HG03575 (cell line): Measurements from ENCODE around the gene PLD5.

ENCODE experiments used
- ATAC-seq: cut with Tn5 transposase; IDR thresholded peaks from one replicate; pipeline ENCODE4 v1.9.1; 2021; ENCODE audit not compliant: unreplicated experiment, insufficient number of reproducible peaks, low FRiP score; ENCODE audit errors: extremely low read depth

The PLD5 gene

DNA sequence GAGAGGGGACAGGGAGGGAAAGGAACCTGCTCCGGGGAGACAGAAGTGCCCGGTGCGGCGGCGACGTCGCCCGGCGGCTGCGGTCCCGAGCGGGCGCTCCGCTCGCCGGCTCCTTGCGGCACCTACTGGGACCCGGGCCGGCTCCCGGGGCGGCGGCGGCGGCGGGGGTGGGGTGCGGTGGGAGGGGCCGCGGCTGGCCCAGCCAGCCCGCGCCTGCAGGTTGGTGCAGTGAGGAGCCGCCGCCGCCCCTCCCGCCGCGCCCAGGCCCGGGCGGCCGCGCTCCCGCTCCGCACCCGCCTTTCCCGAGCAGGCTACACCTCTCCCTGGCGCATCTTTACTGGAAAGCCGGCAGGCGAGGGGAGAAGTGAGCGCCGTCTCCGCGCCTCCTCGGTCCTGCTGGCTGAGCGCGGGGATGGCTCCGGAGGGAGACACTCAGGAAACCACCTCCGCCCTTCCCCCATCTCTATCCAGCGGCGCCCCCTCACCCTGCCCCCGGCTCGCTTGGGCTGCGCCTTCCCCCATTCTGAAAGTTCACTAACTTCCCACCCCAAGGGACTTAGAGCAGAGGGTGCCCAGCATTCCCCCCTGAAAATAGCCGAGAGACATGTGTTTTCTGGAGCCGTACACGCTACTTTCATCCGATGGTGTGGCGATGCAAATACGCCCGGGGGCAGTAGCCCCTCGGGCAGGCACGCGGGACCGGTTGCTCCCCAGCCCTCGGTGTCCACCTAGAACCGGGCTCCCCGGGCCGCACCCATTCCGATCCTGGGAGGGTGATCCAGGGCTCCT, at the start of gene PLD5:
PLD5 (minus strand) TSS at position 127 of the 789 bp plus-strand sequence.
- ATAC-seq, result no peak

DNA sequence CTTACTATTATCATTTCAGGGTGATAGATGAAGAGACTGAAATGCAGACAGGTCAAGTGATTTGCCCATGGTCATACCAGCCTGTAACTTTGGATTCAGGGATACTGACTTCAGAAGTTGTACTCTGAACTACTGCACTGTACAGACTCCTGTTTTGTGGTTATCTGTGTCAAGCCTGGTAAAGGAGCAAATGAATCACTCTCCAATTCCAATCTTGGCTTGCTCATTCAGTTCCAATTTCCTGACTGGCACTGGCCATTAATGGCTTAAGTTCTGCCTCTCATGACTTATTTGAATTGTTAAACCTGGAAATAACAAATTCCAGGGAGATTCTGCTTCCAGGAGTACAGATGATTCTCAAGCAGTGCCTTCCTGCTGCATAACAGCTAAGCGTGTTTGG, 45.4 kb upstream of the PLD5 start:
- no peak for ATAC-seq

DNA sequence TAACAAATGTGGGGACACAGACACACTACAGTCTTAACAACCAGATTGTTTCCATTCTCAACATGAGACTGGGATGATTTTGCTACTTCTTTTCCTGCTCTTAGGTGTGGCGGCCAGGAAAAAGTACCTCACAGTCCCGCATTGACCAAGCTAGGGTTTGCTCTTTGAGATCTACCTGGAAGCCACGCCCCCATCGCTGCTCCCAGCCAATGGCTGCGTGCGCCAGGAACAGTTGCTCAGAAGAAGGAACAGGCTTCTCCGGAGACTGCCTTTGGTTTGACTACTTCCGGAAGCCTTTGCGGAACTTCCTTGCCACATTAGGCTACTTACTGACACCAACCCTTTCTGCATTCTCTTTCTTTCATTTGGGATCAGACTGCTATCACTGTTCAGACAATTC, 44.2 kb upstream of the PLD5 start:
- no peak for ATAC-seq

DNA sequence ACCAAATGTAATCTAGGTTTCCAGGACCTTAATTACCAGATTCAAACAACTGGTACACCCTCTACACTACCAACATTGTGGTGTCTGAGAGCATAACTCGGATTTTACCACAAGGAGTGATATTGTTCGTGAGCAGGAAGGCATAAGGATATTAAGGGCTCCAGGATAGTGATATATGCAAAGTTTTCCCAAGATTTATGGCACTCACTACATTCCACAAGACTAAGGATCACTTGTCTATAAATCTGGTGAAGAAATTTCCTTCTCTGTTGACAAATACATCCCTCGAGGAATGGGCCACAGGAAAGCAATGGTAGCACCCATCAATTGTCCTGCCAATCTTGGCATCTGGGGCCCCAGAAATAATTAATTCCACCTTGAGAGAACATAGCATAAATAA, 43.1 kb upstream of the PLD5 start:
- ATAC-seq, result no peak

DNA sequence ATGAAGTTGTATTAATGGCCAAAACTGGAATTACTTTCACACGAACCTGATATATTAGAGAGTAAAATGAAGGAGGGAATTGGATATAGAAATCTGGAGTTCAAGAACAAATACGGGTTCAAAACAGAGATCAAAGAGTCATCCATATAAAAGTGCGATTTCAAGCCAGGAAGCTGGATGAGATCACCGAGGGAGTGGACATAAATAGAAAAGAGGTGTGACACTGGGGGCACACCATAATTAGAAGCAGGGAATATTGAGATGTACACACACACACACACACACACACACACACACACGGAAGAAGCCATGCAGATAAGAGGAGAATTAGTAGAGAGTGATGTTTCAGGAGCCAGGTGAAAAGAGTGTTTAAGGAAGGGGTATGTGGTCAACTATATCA, 32.3 kb upstream of the PLD5 start:
- ATAC-seq, result no peak

DNA sequence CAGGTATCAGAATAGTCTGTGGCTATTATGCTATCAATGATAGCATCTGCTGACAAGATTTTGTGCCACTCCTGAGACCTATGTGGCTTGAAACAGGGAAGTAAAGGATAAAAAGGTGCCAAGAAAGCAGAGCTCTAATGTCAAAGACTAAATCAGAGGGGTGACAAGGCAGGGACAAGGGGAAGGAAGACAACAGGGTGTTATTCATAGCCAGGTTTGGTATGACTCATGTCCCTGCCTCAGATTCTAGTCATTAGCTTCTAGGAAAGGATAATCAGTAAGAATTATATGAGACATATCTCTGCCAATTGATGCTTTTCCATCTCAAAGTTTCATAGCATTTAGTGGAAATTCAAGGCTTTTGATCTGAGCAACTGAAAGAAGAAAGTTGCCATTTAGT, 31.8 kb upstream of the PLD5 start:
- ATAC-seq, result no peak

DNA sequence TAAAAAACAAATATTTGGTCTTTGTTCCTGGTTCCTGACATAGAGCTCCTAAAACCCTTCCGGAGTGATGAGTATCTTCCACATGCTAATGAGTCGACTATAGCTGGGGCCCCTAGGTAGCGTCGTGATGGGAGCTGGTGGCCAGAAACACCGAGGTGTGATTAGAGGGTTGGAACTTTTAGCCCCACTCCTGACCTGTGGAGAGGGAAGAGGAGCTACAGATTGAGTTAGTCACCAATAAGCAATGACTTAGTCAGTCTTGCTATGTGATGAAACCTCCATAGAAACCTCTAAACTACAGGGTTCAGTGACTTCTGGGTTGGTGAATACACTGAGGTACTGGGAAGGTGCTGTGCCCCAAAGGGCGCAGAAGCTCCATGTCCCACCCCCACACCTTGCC, 30.1 kb upstream of the PLD5 start:
- no peak for ATAC-seq

DNA sequence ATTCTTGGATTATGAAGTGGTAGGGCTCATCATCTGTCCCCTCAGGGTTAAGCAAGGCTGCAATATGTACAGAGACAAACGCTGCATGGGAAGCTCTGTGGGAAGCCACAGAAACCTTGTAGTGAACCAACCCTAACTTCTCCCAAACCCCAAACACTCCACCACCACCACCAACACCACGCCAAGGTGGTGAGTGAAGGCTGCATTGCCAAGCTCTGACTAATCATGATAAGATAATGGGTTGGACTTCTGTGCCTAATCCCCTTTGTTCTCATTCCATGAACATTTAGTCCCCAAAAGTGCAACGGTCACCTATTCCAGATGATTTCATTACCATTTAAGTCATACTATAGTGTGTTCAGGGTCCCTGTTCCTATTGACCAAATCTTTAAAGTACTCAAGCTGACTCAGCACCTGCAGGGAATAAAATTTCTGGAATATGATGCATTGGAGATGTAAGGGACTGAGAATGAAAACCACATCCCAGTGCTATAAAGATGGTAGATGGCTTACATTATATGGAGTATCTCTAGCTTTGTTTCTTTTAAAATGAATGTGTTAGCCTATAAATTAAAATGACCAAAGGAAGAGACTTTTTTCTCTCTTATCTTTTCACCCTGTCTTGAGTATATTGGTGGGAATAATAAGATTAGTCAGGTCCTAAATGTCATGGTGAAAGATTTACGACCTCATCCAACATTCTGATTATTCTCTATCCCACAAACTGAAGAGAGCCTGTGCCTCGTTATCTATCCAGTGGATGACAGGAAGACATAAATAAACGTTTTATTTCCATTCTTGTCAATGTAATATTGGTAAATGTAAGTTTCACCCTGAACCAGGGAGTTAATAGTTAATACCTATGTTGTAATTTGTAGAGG, 22.6 kb upstream of the PLD5 start:
- ATAC-seq, result no peak

DNA sequence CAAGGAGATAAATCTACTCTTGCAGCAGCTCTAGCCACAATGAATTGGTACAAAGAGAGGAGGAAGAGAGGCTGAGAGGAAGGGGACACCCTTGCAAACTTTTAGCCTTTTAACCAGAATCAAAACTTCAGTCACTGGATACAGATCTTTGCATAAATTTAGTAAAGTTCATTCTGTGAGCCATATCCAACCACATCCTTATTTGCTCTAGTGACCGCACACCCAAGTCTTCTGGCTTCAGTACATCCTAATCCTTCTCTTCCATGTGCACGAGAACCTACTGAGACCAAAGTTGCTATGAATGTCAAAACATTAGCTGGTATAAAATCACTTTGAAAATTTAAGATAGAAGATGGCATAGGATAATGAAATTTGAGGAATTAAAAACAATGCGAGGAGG, 21.9 kb upstream of the PLD5 start:
- ATAC-seq, result no peak

DNA sequence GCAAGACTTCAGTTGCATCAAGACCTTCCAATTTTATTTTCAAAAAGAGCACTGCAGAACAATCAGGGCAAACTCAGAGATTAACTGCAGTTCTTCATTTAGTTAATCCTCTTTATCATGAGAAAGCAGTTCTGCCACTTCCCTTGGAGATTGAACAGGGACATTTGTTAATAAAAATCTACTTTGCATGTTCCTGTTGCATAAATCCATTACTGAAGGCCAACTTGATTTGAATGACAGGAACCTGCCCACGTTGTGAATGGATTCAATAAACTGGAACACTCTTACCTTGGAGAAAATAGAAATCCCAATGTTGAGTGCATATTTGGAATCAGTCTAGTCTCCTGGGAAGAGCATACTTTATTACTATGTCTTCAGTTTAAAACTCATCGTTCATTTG, 19.6 kb upstream of the PLD5 start:
- ATAC-seq, result no peak

DNA sequence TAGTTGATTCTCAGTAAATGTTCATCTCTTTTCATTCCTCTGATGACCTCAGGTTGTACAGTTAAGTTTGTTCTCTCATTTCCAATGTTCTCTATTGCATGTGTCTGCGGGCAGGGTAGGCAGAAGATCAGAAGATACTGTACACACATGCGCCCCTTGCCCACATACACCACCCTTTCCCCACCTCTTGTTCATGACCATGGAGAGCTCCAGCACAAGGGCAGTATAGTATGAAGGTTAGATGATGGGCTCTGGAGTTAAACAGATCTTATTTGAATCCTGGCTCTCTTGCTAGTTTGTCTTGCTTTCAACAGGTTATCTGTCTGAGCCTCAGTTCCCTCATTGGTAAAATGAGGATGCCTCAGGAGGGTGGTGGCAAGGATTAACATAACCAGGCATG, 17.8 kb upstream of the PLD5 start:
- ATAC-seq, result no peak

DNA sequence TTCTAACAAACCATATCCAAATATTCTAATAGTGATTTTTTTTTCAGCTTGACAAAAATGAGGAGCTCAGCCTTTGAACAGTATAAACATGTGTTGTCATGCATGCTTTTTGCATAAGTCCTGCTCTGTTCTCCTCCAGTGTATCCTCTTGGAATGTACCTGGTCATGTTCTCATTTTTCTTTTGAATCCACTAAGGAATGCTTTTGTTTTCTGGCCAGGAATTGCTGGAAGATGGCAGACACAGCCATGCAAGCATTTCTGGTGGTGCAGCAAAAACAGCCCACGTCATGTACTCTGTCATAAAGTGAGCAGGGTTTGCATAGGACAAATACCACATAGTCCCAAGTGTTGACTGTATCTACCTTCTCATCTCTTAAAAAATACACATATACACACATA, 11.5 kb upstream of the PLD5 start:
- ATAC-seq, result no peak

DNA sequence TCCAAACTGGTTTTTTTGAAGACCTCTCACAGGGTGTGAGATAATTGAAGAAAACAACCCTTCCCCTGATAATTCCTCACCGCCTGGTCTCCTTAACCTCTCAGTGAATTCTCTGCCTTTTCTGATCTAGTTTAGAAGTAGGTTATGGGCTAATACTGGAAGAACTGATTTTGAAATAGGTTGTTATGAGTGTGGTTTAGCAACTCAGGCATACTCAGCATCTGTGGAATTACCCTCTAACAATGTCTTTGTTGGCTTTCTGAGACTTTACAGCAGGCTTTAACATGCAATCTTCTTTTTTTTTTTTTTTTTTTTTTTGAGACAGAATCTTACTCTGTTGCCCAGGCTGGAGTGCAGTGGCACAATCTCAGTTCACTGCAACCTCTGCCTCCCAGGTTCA, 10.3 kb upstream of the PLD5 start:
- no peak for ATAC-seq

DNA sequence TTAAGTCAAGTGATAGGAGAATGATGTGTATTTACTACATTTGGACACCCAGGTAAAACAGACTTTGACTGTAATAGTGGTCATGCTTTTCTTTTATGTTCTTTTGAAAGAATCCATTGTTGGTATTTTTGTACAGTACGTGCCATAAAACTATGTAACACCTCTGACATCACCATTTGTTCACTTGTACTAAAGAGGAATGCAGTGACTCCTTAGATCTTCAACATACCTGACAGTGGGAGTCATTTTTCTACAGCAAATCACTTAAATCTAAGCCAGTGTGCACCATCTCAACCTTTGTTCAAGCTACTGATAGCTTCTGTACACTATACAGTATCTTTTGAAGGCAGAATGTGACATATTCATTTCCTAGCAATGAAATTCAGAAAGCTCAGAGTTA, 6.3 kb upstream of the PLD5 start:
- no peak for ATAC-seq

DNA sequence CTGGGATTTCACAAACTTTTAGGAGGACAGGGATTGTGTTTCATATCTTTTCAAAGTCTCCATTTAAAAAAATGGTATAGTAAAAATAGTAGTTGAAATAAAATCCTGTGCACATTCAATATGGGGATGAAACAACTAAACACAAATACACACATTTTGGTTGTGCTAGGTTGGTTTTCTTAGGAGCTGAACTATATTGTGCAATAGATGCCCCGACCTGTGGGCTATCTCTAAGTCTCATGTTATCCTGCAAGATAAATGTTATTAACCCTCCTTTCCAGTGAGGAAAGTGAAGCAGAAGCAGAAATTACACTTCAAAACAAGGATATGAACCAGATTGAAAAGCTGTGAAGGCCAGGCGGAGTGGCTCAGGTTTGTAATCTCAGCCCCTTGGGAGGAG, 1.3 kb upstream of the PLD5 start:
- ATAC-seq, result no peak

DNA sequence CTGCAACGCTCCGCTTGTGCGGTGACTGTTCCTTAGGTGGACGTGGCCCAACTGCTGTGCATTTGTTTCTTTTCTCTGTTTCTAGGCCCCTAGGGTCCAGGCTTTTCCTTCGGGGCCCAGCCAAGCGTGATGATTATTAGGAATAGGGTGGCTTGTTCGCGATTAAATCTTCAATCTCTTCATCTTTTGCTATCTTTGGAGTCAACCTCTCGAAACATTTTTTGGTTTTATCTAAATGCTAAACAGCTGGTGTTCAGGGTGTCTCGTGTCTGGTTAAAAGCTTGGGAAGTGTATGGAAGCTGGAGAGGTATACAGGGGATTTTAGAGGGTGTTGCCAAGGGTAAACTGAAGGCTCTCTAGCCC, 844 bp upstream of the PLD5 start:
- ATAC-seq, result no peak

DNA sequence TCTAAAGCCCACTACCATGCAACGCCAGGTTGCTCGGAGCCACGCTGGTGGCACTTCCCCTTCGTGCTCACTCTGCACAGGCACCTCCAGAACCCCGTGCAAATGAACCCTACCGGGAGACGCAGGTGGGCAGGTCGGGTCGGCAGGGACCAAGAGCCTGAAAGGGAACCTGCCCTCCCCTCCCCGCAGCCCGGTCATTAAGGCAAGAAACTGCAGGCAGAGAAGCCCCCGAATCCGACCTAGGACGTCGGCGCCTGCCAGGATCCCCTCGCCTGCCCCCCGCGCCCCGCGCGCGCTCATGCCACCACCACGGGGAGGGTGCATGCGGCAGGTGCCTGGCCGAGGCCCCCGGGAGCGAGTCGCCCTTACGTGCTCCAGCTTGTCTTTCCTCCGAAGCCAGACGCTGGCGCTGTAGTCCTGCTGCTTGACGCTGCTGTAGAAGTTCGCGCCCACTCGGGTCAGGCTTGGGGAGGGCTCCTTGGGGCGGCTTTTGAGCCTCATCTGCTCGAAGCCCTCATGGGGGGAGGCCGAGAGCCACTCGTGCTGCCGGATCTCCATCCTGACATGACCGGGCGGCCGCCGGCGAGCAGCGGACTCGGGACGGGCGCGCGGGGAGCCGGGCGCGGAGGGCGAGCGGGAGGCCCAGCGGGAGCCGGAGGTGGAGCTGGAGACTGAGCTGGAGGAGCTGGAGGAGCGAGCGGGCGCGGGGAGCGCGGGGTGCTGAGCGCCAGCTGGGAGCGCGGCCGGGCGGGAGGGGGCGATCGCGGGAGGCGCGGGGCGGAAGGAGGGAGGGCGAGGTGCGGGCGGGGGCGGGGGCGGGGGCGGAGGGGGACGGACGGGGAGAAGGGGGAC, 552 bp downstream of the PLD5 start:
- no peak for ATAC-seq

DNA sequence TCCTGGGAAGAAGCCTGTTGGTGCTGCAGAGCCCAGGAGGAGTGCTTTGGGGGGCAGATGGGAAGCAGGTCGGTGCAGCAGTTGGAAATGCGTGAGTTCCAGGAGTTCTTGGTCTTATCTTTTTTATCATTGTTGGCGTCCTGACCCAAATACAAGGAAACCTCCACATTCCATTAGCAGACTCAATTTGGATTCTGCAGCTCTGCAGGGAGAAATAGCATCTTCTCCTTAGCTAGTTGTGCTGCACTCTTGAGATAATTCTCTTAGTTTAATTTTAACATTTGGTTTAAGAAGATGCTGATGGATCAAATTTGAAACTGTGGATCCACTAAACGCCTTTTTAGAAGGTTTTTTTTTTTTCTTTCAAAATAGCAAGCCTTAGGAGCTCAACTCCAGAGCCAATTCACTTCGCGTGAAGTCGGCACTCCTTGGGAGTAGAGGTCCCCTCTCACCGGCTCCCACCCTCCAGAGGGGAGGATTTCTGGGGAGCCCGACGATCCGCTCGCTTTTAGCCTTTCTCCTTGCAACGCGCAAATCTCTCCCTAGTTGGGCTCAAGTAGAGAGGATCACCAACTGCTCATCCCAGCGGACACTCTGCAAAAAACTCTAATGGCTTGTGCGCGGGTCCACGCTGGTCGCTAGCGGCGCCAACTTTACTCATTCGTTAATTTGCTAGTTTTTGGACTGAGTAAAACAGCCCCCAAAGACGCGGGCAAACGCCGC, 1.3 kb downstream of the PLD5 start:
- ATAC-seq, result no peak

DNA sequence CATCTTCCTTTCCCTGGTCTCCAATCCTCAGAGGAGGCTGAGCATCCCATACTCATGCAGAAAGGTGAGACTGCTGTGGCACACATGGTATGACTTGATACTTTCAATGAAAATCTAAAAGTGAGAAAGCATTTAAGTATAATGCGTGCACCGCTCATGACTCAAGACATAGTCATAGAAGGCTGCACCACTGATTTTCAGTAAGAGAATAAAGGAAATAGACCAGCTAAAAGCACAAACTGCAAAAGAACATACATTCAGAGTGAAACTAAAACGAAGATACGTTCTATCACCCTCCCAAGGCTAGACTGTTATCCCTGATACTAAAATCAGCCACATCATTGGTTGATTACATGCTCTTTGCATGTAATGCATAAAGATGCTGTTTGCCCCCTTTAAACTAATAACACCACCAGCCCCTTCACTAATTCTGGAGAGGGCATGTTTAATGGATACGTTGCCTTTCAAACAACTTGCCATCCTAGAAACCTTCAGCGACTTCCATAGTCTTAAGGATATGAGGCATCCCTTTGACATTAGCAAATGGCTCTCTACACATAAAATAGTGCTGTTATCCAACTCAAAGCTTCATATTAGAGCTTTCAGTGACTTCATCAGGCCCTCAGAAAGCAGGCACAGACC, 2.1 kb downstream of the PLD5 start:
- no peak for ATAC-seq
